Lower leg skin (tissue), 3 donors: ENCODE measurements around the gene DNAJC22.
"Not testable (repeated sequence)": the region's sequence is repeated elsewhere in the genome, so short reads cannot be mapped to it uniquely, and the experiment has no call there.

Experiments
- CTCF ChIP-seq, 3 donors: fragments of 450-650 bp; IDR thresholded peaks; one replicate each; pipeline ENCODE4 v1.5.1; 2016; ENCODE audit warnings: antibody characterized with exemption in 3 of 3, mild to moderate bottlenecking in 3 of 3, moderate library complexity in 2 of 3
- POLR2A ChIP-seq, 2 donors: fragments of 450-650 bp; IDR thresholded peaks; one replicate each; pipeline ENCODE4 v1.6.1; 2016 to 2017; ENCODE audit warnings: antibody characterized with exemption in 2 of 2, mild to moderate bottlenecking in 1 of 2, moderate library complexity in 1 of 2

DNA sequence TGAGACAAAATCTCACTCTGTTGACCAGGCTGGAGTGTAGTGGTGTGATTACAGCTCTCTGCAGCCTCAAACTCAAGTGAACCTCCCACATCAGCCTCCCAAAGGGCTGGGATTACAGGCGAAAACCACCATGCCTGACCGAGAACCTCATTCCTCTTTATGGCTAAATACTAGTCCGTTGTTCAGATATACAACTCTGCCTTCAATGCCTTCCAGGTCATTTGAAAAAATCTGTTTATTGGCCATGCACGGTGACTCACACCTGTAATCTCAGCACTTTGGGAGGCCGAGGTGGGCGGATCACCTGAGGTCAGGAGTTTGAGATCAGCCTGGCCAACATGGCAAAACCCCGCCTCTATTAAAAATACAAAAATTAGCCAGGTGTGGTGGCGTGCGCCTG is 33.5 kb downstream of the DNAJC22 start:
- not testable (repeated sequence) for TF ChIP-seq CTCF, POLR2A (IDR thresholded peaks at IDR 0.05)
